ENCODE measurements around the gene SELENOF.

DNA sequence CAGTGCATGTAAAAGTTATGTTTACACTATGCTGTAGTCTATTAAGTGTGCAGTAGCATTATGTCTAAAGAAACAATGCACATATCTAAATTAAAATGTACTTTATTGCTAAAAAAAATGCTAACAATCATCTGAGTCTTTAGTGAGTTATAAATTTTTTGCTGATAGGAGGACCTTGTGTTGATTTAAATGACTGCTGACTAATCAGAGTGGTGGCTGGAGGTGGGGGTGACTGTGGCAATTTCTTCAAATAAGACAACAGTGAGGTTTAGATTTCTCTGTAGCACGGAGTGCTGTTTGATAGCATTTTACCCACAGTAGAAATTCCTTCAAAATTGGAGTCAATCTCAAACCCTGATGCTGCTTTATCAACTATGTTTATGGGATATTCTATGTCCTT is 37.5 kb upstream of the SELENOF start:
- TF ChIP-seq GATA2 (IDR thresholded peaks at IDR 0.05; ENCODE audit: low read depth, low read length) (no peak), GATA3 (IDR thresholded peaks at IDR 0.05; ENCODE audit: low read depth, low read length) (no peak)

Measured in SH-SY5Y (cell line).